Type B pancreatic cell (in vitro differentiated cells): ENCODE results near the gene THAP4. TPM values are rescaled to one million over a fixed set of nuclear protein-coding genes. Genes with fewer than 3 reads are reported as not detected.
A peak's percentile ranks its signal among the peaks of the same experiment; 100 is the strongest.

ENCODE experiments used
- DNase-seq: peaks from one replicate; pipeline ENCODE4 v3.0.0; 2021; ENCODE audit warnings: mixed read lengths; ENCODE audit not compliant: unreplicated experiment; ENCODE audit errors: extremely low spot score
- H3K27ac Mint-ChIP-seq: 2 replicates; pipeline ENCODE4 v1.8.0; 2021; ENCODE audit warnings: mild to moderate bottlenecking, mixed read lengths
- H3K27me3 Mint-ChIP-seq: 2 replicates; pipeline ENCODE4 v1.8.0; 2021; ENCODE audit warnings: mixed read lengths
- H3K36me3 Mint-ChIP-seq: 2 replicates; pipeline ENCODE4 v1.8.0; 2021; ENCODE audit warnings: mixed read lengths
- H3K4me1 Mint-ChIP-seq: one replicate; pipeline ENCODE4 v1.8.0; 2021; ENCODE audit warnings: mixed read lengths; ENCODE audit not compliant: unreplicated experiment
- H3K4me3 Mint-ChIP-seq: 2 replicates; pipeline ENCODE4 v1.8.0; 2021; ENCODE audit warnings: mild to moderate bottlenecking, mixed read lengths
- H3K9me3 Mint-ChIP-seq: 2 replicates; pipeline ENCODE4 v1.8.0; 2021; ENCODE audit warnings: mixed read lengths
- total RNA-seq: library from RNA; stranded (reverse); gene quantifications from 2 replicates; pipeline ENCODE4 v1.2.1, GENCODE V29; 2021; ENCODE audit warnings: low replicate concordance
- TF ChIP-seq, protein P1 (sequence below): fragments of 200-600 bp; sonication (generic); conservative IDR thresholded peaks from 2 replicates; pipeline ENCODE4 v1.5.0; 2021; ENCODE audit warnings: antibody characterized with exemption, mild to moderate bottlenecking

The THAP4 gene
- total RNA-seq, 1 donor from 2014 or later = 51.3 TPM

DNA sequence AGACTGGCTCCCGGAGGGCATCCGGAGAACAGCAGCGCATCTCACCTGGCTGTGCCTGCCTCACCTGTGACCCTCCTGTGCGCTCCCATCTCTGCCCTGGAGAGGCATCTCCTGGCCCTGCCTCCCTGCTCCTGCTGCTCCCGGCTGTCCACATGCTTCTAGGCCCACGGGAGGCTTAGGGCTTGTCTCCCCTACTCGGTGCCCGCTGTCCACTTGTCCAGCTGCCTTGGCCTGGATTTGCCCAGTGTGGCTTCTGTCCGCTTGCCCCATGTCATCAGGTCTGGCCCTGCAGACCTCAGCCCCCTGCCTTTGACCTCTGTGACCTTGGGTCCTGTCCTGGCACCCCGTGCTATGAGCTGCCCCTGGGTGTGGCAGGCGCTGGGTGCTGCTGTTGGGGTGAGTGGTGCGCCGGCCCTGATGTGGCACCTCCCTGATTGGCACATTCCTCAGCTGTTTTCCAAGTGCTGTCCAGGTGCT, 73.9 kb downstream of the THAP4 start:
- Mint-ChIP-seq H3K27me3 (peaks cover 3% of the 10 kb centered on the region), H3K9me3 (no peaks in the 10 kb centered on the region), H3K36me3 (no peaks in the 10 kb centered on the region), H3K27ac (no peak overlapping the region), H3K4me3 (no peak overlapping the region), H3K4me1 (no peaks in the 10 kb centered on the region)
- TF ChIP-seq, protein P1, sequence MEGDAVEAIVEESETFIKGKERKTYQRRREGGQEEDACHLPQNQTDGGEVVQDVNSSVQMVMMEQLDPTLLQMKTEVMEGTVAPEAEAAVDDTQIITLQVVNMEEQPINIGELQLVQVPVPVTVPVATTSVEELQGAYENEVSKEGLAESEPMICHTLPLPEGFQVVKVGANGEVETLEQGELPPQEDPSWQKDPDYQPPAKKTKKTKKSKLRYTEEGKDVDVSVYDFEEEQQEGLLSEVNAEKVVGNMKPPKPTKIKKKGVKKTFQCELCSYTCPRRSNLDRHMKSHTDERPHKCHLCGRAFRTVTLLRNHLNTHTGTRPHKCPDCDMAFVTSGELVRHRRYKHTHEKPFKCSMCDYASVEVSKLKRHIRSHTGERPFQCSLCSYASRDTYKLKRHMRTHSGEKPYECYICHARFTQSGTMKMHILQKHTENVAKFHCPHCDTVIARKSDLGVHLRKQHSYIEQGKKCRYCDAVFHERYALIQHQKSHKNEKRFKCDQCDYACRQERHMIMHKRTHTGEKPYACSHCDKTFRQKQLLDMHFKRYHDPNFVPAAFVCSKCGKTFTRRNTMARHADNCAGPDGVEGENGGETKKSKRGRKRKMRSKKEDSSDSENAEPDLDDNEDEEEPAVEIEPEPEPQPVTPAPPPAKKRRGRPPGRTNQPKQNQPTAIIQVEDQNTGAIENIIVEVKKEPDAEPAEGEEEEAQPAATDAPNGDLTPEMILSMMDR = no peak
- DNase-seq = no peak

DNA sequence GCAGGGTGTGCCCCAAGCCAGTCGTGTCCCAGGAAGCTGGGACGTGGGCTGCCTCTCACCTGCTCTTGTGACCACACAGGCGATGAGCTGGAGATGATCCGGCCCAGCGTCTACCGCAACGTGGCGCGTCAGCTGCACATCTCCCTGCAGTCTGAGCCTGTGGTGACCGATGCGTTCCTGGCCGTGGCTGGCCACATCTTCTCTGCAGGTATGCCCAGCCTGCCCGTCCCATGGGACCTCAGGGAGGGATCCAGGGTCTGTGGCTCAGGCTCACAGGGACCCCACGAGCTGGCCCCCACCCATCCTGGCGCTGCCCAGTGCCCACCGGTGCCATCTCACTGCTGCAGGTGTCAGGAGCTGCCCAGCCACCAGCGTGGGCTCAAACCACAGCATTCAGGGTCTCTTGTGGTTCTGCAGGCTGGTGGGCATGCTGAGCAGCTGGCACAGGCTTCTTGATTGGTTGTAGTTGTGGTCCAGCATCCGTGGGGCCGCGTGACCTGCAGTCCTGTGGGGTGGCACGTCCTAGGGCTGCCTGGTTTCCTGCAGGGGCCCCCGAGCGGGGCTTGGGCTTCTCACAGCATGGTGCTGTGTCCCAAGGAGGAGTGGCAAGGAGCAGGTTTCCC, 74.6 kb downstream of the THAP4 start:
- TF ChIP-seq, protein P1 = no peak
- H3K36me3 Mint-ChIP-seq = peaks cover 4% of the 10 kb centered on the region

GRCh38 chr2:241561832-241562231, 75.1 kb downstream of the THAP4 start:
- Mint-ChIP-seq H3K27ac (peak overlapping the region; percentile 87), H3K27me3 (peaks cover 12% of the 10 kb centered on the region), H3K4me1 (no peaks in the 10 kb centered on the region), H3K36me3 (peaks cover 4% of the 10 kb centered on the region), H3K9me3 (peaks cover 4% of the 10 kb centered on the region), H3K4me3 (peak overlapping the region; percentile 74)
- DNase-seq = no peak
- TF ChIP-seq, protein P1 = no peak

More for the DNA sequence above, 74.6 kb downstream of the THAP4 start:
- Mint-ChIP-seq H3K27ac (peak overlapping the region; percentile 87), H3K9me3 (peaks cover 4% of the 10 kb centered on the region), H3K4me3 (peak overlapping the region; percentile 74), H3K4me1 (no peaks in the 10 kb centered on the region), H3K27me3 (peaks cover 10% of the 10 kb centered on the region)
- no peak for DNase-seq

- DNase-seq = no peak
- H3K36me3 Mint-ChIP-seq = peaks cover 4% of the 10 kb centered on the region
- peak overlapping the region; percentile 89 for H3K4me3 Mint-ChIP-seq
- H3K4me1 Mint-ChIP-seq = no peaks in the 10 kb centered on the region
- peaks cover 17% of the 10 kb centered on the region for H3K27me3 Mint-ChIP-seq
- H3K9me3 Mint-ChIP-seq = peaks cover 4% of the 10 kb centered on the region
- TF ChIP-seq, protein P1 = no peak
- no peak overlapping the region for H3K27ac Mint-ChIP-seq
Measured at GRCh38 chr2:241560883-241561474, 76.0 kb downstream of the THAP4 start.

- H3K36me3 Mint-ChIP-seq = peaks cover 4% of the 10 kb centered on the region
- peak overlapping the region; percentile 89 for H3K4me3 Mint-ChIP-seq
- H3K27me3 Mint-ChIP-seq = peaks cover 20% of the 10 kb centered on the region
- DNase-seq = no peak
- H3K9me3 Mint-ChIP-seq = peaks cover 4% of the 10 kb centered on the region
- peak overlapping the region; percentile 65 for H3K27ac Mint-ChIP-seq
- TF ChIP-seq, protein P1 = no peak
- no peaks in the 10 kb centered on the region for H3K4me1 Mint-ChIP-seq
Measured at GRCh38 chr2:241560162-241560882, 76.6 kb downstream of the THAP4 start.
